ENCODE measurements around the gene NAGLU. TPM values are rescaled to one million over a fixed set of nuclear protein-coding genes. Genes with fewer than 3 reads are reported as not detected.

Gene NAGLU
- total and polyA plus RNA-seq, 2 of the 13 experiments (the other 11 are each of a cell fraction or from before 2014, with no cell fraction given) = 28.2 to 40.1 TPM

- no peak for TF ChIP-seq ZNF382 (CRISPR knock-in tag; IDR thresholded peaks at IDR 0.05; ENCODE audit: borderline replicate concordance)
- TF ChIP-seq ESRRA (CRISPR knock-in tag; IDR thresholded peaks at IDR 0.05; ENCODE audit: low read depth) = peak; percentile 37; the same call in 1 of the 2 replicates
- TF ChIP-seq ZNF3 (CRISPR knock-in tag; IDR thresholded peaks at IDR 0.05) = no peak
- TF ChIP-seq ETV5 (CRISPR knock-in tag; IDR thresholded peaks at IDR 0.05; ENCODE audit: borderline replicate concordance) = peak; percentile 95
- no peak for TF ChIP-seq TSC22D2 (CRISPR knock-in tag; IDR thresholded peaks at IDR 0.05; ENCODE audit: borderline replicate concordance)
- TF ChIP-seq ZNF354B (CRISPR knock-in tag; IDR thresholded peaks at IDR 0.05) = no peak
- peak; percentile 39 to 68; a peak in 2 of 4 replicates for TF ChIP-seq KLF16 (CRISPR knock-in tag; IDR thresholded peaks at IDR 0.05)
- no peak; the same call in 1 of the 2 replicates for TF ChIP-seq NFAT5 (CRISPR knock-in tag; IDR thresholded peaks at IDR 0.05)
- peak; percentile 91 for TF ChIP-seq JUN (CRISPR knock-in tag; IDR thresholded peaks at IDR 0.05)
- 0 out of 2 replicates have a peak, but pooled peaks have one; percentile 38 for TF ChIP-seq ZNF512B (CRISPR knock-in tag; IDR thresholded peaks at IDR 0.05; ENCODE audit: borderline replicate concordance)
- no peak for TF ChIP-seq CHD4 (IDR thresholded peaks at IDR 0.05; ENCODE audit: borderline replicate concordance, low read length)
- TF ChIP-seq RBAK (CRISPR knock-in tag; IDR thresholded peaks at IDR 0.05) = no peak
- no peak for TF ChIP-seq SNRNP70 (IDR thresholded peaks at IDR 0.05; ENCODE audit: low read depth, low read length)
- 0 out of 2 replicates have a peak, but pooled peaks have one; percentile 50 for TF ChIP-seq SMAD3 (CRISPR knock-in tag; IDR thresholded peaks at IDR 0.05)
- TF ChIP-seq ZNF749 (CRISPR knock-in tag; IDR thresholded peaks at IDR 0.05; ENCODE audit: borderline replicate concordance) = 0 out of 2 replicates have a peak, but pooled peaks have one; percentile 60
- TF ChIP-seq MEF2D (CRISPR knock-in tag; IDR thresholded peaks at IDR 0.05) = peak; percentile 82
- peak; percentile 72; the same call in 1 of the 2 replicates for TF ChIP-seq CCDC6 (CRISPR knock-in tag; IDR thresholded peaks at IDR 0.05)
- no peak for TF ChIP-seq ZNF362 (CRISPR knock-in tag; IDR thresholded peaks at IDR 0.05; ENCODE audit: borderline replicate concordance)
Observed at GRCh38 chr17:42541041-42541833, 5.2 kb downstream of the NAGLU start (continued).

Measured in HepG2 (cell line).